Activated CD8-positive, alpha-beta T cell treated with anti-CD3 and anti-CD28 coated beads for 36 hours (primary cell): ENCODE measurements around the gene SYMPK. TPM values are rescaled to one million over a fixed set of nuclear protein-coding genes. Genes with fewer than 3 reads are reported as not detected.
"Not testable (repeated sequence)": the region's sequence is repeated elsewhere in the genome, so short reads cannot be mapped to it uniquely, and the experiment has no call there.

ENCODE experiments used
- ATAC-seq: fragments of 200-7000 bp; cut with Tn5 transposase; one replicate; pipeline ENCODE4 v1.10.0; 2021; ENCODE audit warnings: mild to moderate bottlenecking, moderate library complexity
- CTCF ChIA-PET: fragments of 350-600 bp; sonication (Branson Sonifier 250); formaldehyde crosslinking; loops from one replicate; lab custom pipeline; 2021; ENCODE audit warnings: antibody characterized with exemption; lab: Charles Lee
- POLR2A ChIA-PET: fragments of 350-600 bp; sonication (Branson Sonifier 250); formaldehyde crosslinking; loops from one replicate; lab custom pipeline; 2021; ENCODE audit warnings: antibody characterized with exemption; lab: Charles Lee
- DNase-seq: peaks from one replicate; pipeline ENCODE4 v3.0.0-alpha.2; 2020
- H3K27ac Mint-ChIP-seq: one replicate; pipeline ENCODE4 v1.8.0; 2021; ENCODE audit warnings: mild to moderate bottlenecking, mixed read lengths
- H3K27me3 Mint-ChIP-seq: one replicate; pipeline ENCODE4 v1.8.0; 2021; ENCODE audit warnings: mixed read lengths
- H3K36me3 Mint-ChIP-seq: one replicate; pipeline ENCODE4 v1.8.0; 2021; ENCODE audit warnings: low read depth, mixed read lengths
- H3K4me1 Mint-ChIP-seq: one replicate; pipeline ENCODE4 v1.8.0; 2021; ENCODE audit warnings: low read depth, mixed read lengths
- H3K4me3 Mint-ChIP-seq: one replicate; pipeline ENCODE4 v1.8.0; 2021; ENCODE audit warnings: mild to moderate bottlenecking, moderate library complexity, mixed read lengths
- H3K9me3 Mint-ChIP-seq: one replicate; pipeline ENCODE4 v1.8.0; 2021; ENCODE audit warnings: mixed read lengths
- CTCF ChIP-seq: fragments of 200-600 bp; IDR thresholded peaks from one replicate; pipeline ENCODE4 v1.8.0; 2022; ENCODE audit warnings: antibody characterized with exemption, mild to moderate bottlenecking
- intact Hi-C: fragments of 100-400 bp; cut with micrococcal nuclease; formaldehyde crosslinking; loops from one replicate; pipeline ENCODE4 v1.10.0; 2022
- total RNA-seq, 2 experiments: library from RNA; stranded (reverse); gene quantifications; one replicate each; pipeline ENCODE4 v1.2.3, GENCODE V29; 2021

SYMPK gene
- total RNA-seq, 2 experiments from 2014 or later, result 96.8 to 114 TPM

GRCh38 chr19:45900738-45901431 is 37.9 kb upstream of the SYMPK start:
- intact Hi-C loops, result no loop called here
- CTCF ChIA-PET, result interaction anchor here (0.6 to 1.8 kb wide), 7 partner anchors 9 to 642 kb away, joined by 3 to 4 read pairs (median 3); partner anchors contain the start of gene FOXA3

DNA sequence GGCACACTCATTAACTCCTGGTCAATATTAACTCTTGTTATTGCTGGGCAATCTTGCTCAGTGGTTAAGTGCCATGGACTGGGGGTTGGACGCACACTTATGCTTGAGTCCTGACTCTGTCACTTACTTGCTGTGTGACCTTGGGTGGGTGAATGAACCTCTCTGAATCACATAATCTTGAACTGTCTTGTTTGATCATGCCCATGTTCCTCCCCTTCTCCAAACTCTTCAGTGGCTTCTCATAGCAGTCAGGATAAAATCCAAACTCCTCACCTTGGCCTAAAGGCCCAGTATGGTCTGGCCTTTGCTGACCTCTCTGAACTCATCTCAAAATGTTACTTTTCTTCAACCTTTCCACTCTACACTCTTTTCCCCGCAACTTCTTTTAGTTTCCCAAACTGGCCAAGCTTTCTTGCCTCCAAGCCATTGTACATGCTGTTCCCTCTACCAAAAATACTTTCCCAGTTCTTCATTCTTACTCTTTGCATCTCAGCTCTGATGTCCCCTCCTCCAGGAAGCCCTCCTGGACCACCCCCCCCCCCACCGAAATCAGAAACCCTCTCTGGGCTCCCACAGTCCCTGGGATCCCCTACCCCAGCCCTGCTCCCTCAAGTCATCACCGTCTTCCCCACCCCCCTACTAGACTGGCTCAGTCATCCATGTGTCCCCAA is 37.1 kb upstream of the SYMPK start:
- Mint-ChIP-seq H3K27me3 (no peaks in the 10 kb centered on the region), H3K27ac (no peak overlapping the region), H3K36me3 (peaks cover 11% of the 10 kb centered on the region), H3K4me1 (peaks cover 13% of the 10 kb centered on the region), H3K9me3 (no peaks in the 10 kb centered on the region), H3K4me3 (peak overlapping the region; percentile 44)
- DNase-seq (no peak), ATAC-seq (no peak)
- ChIA-PET CTCF (interaction anchor here (0.8 to 1.8 kb wide), 5 partner anchors 8 to 643 kb away, joined by 3 to 4 read pairs (median 3); partner anchors contain the start of gene FOXA3), POLR2A (interaction anchor here (1.1 to 1.3 kb wide), 3 partner anchors 9 to 15 kb away, joined by 3 to 4 read pairs (median 3); no protein-coding TSS in a partner anchor)
- intact Hi-C loops, result no loop called here
- no peak for TF ChIP-seq CTCF

More at GRCh38 chr19:45900738-45901431, 37.9 kb upstream of the SYMPK start:
- peak overlapping the region; percentile 58 for H3K4me3 Mint-ChIP-seq
- H3K27ac Mint-ChIP-seq, result no peak overlapping the region
- POLR2A ChIA-PET, result interaction anchor here (0.7 to 2.3 kb wide), 7 partner anchors 8 to 1483 kb away, joined by 3 to 8 read pairs (median 4); partner anchors contain the start of genes FOXA3 and SYMPK
- no peaks in the 10 kb centered on the region for H3K9me3 Mint-ChIP-seq
- H3K4me1 Mint-ChIP-seq, result peaks cover 13% of the 10 kb centered on the region
- no peaks in the 10 kb centered on the region for H3K27me3 Mint-ChIP-seq
- H3K36me3 Mint-ChIP-seq, result peaks cover 11% of the 10 kb centered on the region
- TF ChIP-seq CTCF, result no peak
- DNase-seq (no peak), ATAC-seq (no peak)

- no peaks in the 10 kb centered on the region for H3K9me3 Mint-ChIP-seq
- peaks cover 11% of the 10 kb centered on the region for H3K36me3 Mint-ChIP-seq
- intact Hi-C loops, result no loop called here
- TF ChIP-seq CTCF, result no peak
- peaks cover 13% of the 10 kb centered on the region for H3K4me1 Mint-ChIP-seq
- H3K4me3 Mint-ChIP-seq, result no peak overlapping the region
- no peak for DNase-seq
- H3K27ac Mint-ChIP-seq, result no peak overlapping the region
- ChIA-PET CTCF (no interaction called here), POLR2A (no interaction called here)
- no peaks in the 10 kb centered on the region for H3K27me3 Mint-ChIP-seq
- ATAC-seq, result no peak
Observed at GRCh38 chr19:45899253-45899652, 36.3 kb upstream of the SYMPK start.

- Mint-ChIP-seq H3K27me3 (no peaks in the 10 kb centered on the region), H3K4me3 (no peak overlapping the region), H3K9me3 (no peaks in the 10 kb centered on the region), H3K27ac (no peak overlapping the region), H3K4me1 (peaks cover 10% of the 10 kb centered on the region), H3K36me3 (peaks cover 11% of the 10 kb centered on the region)
- ATAC-seq (no peak), DNase-seq (no peak)
- intact Hi-C loops, result no loop called here
- CTCF ChIA-PET, result no interaction called here
- POLR2A ChIA-PET, result no interaction called here
- no peak for TF ChIP-seq CTCF
Observed at GRCh38 chr19:45897261-45897812, 34.4 kb upstream of the SYMPK start.

- POLR2A ChIA-PET, H3K4me1 Mint-ChIP-seq, intact Hi-C loops, ATAC-seq, DNase-seq, H3K9me3 Mint-ChIP-seq, H3K4me3 Mint-ChIP-seq, H3K27me3 Mint-ChIP-seq, H3K27ac Mint-ChIP-seq: not testable (repeated sequence)
- CTCF ChIA-PET, result interaction anchor here (0.6 kb wide), 1 partner anchor 1507 kb away, joined by 3 read pairs; no protein-coding TSS in a partner anchor
- peaks cover 11% of the 10 kb centered on the region for H3K36me3 Mint-ChIP-seq
Observed at GRCh38 chr19:45895983-45896599, 33.1 kb upstream of the SYMPK start.
